ENCODE results near the gene FGFR4. TPM values are rescaled to one million over a fixed set of nuclear protein-coding genes. Genes with fewer than 3 reads are reported as not detected.

The FGFR4 gene
- total and polyA plus RNA-seq, 2 of the 8 experiments (the other 6 are each of a cell fraction or from before 2014, with no cell fraction given), result 61.4 to 88.4 TPM

DNA sequence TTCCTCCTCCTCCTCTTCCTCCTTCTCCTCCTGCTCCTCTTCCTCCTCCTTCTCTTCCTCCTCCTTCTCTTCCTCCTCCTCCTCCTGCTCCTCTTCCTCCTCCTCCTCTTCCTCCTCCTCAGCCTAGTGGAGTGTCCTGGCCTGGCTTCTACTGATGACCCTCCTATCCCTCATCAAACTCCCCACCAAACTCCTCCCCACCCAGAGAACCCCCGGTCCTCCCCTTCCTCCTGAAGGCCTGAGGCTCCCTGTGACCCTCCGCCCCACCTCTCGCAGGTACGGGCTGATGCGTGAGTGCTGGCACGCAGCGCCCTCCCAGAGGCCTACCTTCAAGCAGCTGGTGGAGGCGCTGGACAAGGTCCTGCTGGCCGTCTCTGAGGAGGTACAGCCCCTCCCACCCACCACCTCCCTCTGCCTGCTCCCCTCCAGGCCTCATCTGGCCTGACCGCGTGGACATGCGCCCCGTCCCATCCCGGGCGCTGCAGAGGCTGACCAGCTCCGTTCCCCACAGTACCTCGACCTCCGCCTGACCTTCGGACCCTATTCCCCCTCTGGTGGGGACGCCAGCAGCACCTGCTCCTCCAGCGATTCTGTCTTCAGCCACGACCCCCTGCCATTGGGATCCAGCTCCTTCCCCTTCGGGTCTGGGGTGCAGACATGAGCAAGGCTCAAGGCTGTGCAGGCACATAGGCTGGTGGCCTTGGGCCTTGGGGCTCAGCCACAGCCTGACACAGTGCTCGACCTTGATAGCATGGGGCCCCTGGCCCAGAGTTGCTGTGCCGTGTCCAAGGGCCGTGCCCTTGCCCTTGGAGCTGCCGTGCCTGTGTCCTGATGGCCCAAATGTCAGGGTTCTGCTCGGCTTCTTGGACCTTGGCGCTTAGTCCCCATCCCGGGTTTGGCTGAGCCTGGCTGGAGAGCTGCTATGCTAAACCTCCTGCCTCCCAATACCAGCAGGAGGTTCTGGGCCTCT lies 10.6 kb downstream of the FGFR4 start (continued):
- TF ChIP-seq TAF1 (IDR thresholded peaks at IDR 0.05; ENCODE audit: low read depth, low read length) (no peak), SRF (IDR thresholded peaks at IDR 0.05; ENCODE audit: low read depth, low read length) (no peak), ZNF274 (IDR thresholded peaks at IDR 0.05; ENCODE audit: borderline replicate concordance, extremely low read depth, low read length) (no peak), HDAC2 (IDR thresholded peaks at IDR 0.05; ENCODE audit: borderline replicate concordance in 1 of 2, low read depth in 2 of 2, low read length in 2 of 2) (no peak), CREB1 (IDR thresholded peaks at IDR 0.05) (no peak), TEAD4 (IDR thresholded peaks at IDR 0.05; ENCODE audit: low read depth, low read length) (no peak)
